ENCODE data around the gene TLN1. TPM values are rescaled to one million over a fixed set of nuclear protein-coding genes. Genes with fewer than 3 reads are reported as not detected.
A peak's percentile ranks its signal among the peaks of the same experiment; 100 is the strongest.

The TLN1 gene
- total and polyA plus RNA-seq, 2 of the 4 experiments (the other 2 are of a cell fraction) = 228 to 346 TPM

- H3K14ac ChIP-seq (replicated peaks; ENCODE audit: low read depth, low read length) = peak within 1 kb of the TSS; percentile 84
- ChIA-PET CTCF (interaction anchor here (0.8 to 1.5 kb wide), 2 partner anchors 13 kb away, joined by 4 to 5 read pairs; no protein-coding TSS in a partner anchor), POLR2A (ENCODE audit: unreplicated experiment) (interaction anchor here (0.9 to 1.3 kb wide), 3 partner anchors 13 to 68 kb away, joined by 3 to 11 read pairs (median 4); partner anchors contain the start of genes CREB3 and TLN1)
- peak within 1 kb of the TSS; percentile 72 for H3K4me3 ChIP-seq (ENCODE audit: insufficient read depth, low read depth, low read length)
- H4K20me1 ChIP-seq (ENCODE audit: insufficient read depth, low read length) = no peaks in the 10 kb centered on the region
- H3K4me2 ChIP-seq (ENCODE audit: low read depth, low read length) = peak within 1 kb of the TSS; percentile 92
- H3K23ac ChIP-seq (ENCODE audit: low read depth, low read length) = peak within 1 kb of the TSS; percentile 63
- peaks cover 28 to 53% of the 10 kb centered on the region in 2 experiments; a peak in 3 of 4 replicates for H3K79me1 ChIP-seq (ENCODE audit: low read depth in 1 of 2, low read length in 2 of 2)
- peak within 1 kb of the TSS; percentile 75 for H3K27ac ChIP-seq (ENCODE audit: insufficient read depth, low read length)
- H3K9me1 ChIP-seq (ENCODE audit: insufficient read depth, low read length) = peaks cover 27% of the 10 kb centered on the region
- H3K4me1 ChIP-seq (ENCODE audit: control insufficient read depth, insufficient read depth, low read length) = peaks cover 25% of the 10 kb centered on the region
- peak; percentile 68 for DNase-seq
- peak within 1 kb of the TSS; percentile 98 for H2AFZ ChIP-seq (replicated peaks; ENCODE audit: low read length, poor library complexity)
- peak within 1 kb of the TSS; percentile 25 for H3K18ac ChIP-seq (ENCODE audit: low read depth, low read length)
- peak within 1 kb of the TSS; percentile 79 for H3K9ac ChIP-seq (ENCODE audit: low read depth, low read length)
- in situ Hi-C loops (cut with MboI; ENCODE audit: low sequenced_read_pairs) (no loop called here), dilution Hi-C loops (cut with HindIII; ENCODE audit: low sequenced_read_pairs, unreplicated experiment) (no loop called here), intact Hi-C loops (cut with micrococcal nuclease) (loop anchor here (2.0 kb wide), 1 partner anchor 16 kb away; no protein-coding TSS in a partner anchor)
- H4K8ac ChIP-seq (ENCODE audit: low read depth in 2 of 2, low read length in 2 of 2) = peak within 1 kb of the TSS; percentile 92 to 94
- no peaks in the 10 kb centered on the region for H3K9me3 ChIP-seq (ENCODE audit: control insufficient read depth, insufficient read depth, low read length)
- WGBS, 2 experiments (ENCODE audit: extremely low coverage in 2 of 2, insufficient read length in 1 of 2) = 0% methylated on average over 18 of the region's 58 CpGs; no CpG with 5 or more reads in 1 of the 2 experiments
- H4K5ac ChIP-seq (ENCODE audit: low read depth, low read length) = peak within 1 kb of the TSS; percentile 70; the same call in 1 of the 2 replicates
- H2BK15ac ChIP-seq (ENCODE audit: low read depth, low read length) = peak within 1 kb of the TSS; percentile 90; the same call in 2 of the 3 replicates
- H4K91ac ChIP-seq (ENCODE audit: insufficient read depth, low read depth, low read length) = peak within 1 kb of the TSS; percentile 88
- peak within 1 kb of the TSS; percentile 66 for H2BK5ac ChIP-seq (ENCODE audit: low read depth, low read length, poor library complexity, severe bottlenecking)
- ATAC-seq (ENCODE audit: low read depth) = peak; percentile 82
- H3K56ac ChIP-seq (ENCODE audit: extremely low read depth, insufficient read depth, low read length) = peak within 1 kb of the TSS; percentile 66
- H2BK20ac ChIP-seq (ENCODE audit: low read depth, low read length) = peak within 1 kb of the TSS; percentile 14; the same call in 1 of the 2 replicates
- no TSS peak for BruUV-seq (replicated peaks)
- peaks cover 11% of the 10 kb centered on the region for H3K36me3 ChIP-seq (ENCODE audit: control insufficient read depth, insufficient read depth, low read length)
- peak within 1 kb of the TSS; percentile 52 for H2AK5ac ChIP-seq (ENCODE audit: low read depth, low read length)
- H2BK120ac ChIP-seq (ENCODE audit: low read depth, low read length) = peak within 1 kb of the TSS; percentile 77
- peak within 1 kb of the TSS; percentile 59 for H3K4ac ChIP-seq (ENCODE audit: low read depth, low read length)
- no peaks in the 10 kb centered on the region for H3K27me3 ChIP-seq (ENCODE audit: control insufficient read depth, insufficient read depth, low read length)
- H2AK9ac ChIP-seq (replicated peaks; ENCODE audit: low read depth, low read length, poor library complexity) = peak within 1 kb of the TSS; percentile 87
- TF ChIP-seq CEBPB (IDR thresholded peaks at IDR 0.05; ENCODE audit: low read depth, low read length) (no peak), NFE2L2 (IDR thresholded peaks at IDR 0.05; ENCODE audit: low read depth, low read length) (no peak), RCOR1 (IDR thresholded peaks at IDR 0.05; ENCODE audit: insufficient replicate concordance, low read length) (no peak), BHLHE40 (IDR thresholded peaks at IDR 0.05; ENCODE audit: low read depth, low read length) (no peak), RFX5 (IDR thresholded peaks at IDR 0.05; ENCODE audit: low read depth, low read length) (no peak), CHD1 (IDR thresholded peaks at IDR 0.05; ENCODE audit: low read depth, low read length) (no peak), RAD21 (IDR thresholded peaks at IDR 0.05; ENCODE audit: low read length) (no peak), CTCF (conservative IDR thresholded peaks at IDR 0.05; ENCODE audit: low read depth, low read length) (peak; percentile 23; the same call in 1 of the 2 replicates), SMC3 (IDR thresholded peaks at IDR 0.05; ENCODE audit: low read depth, low read length) (no peak), ELK1 (IDR thresholded peaks at IDR 0.05; ENCODE audit: borderline replicate concordance, low read depth, low read length) (no peak), POLR2A (IDR thresholded peaks at IDR 0.05; ENCODE audit: low read depth, low read length) (peak; percentile 24; the same call in 1 of the 2 replicates), MXI1 (IDR thresholded peaks at IDR 0.05; ENCODE audit: borderline replicate concordance, low read depth, low read length) (peak; percentile 96), MAFK (IDR thresholded peaks at IDR 0.05; ENCODE audit: low read depth, low read length) (no peak), MAZ (IDR thresholded peaks at IDR 0.05; ENCODE audit: borderline replicate concordance, low read depth, low read length) (peak; percentile 94; the same call in 1 of the 2 replicates)
These were observed 67.2 kb downstream of the TLN1 start, which contains the start of gene ARHGEF39 for GRCh38 chr9:35664531-35665470. ARHGEF39 (minus strand) TSS chr9:35665195; CDS start chr9:35665169, 26 bp downstream.
